ENCODE measurements around the gene DAPK2. TPM values are rescaled to one million over a fixed set of nuclear protein-coding genes. Genes with fewer than 3 reads are reported as not detected.

DAPK2 gene
- total RNA-seq, 1 experiment from 2014 or later: 2.3 TPM

DNA sequence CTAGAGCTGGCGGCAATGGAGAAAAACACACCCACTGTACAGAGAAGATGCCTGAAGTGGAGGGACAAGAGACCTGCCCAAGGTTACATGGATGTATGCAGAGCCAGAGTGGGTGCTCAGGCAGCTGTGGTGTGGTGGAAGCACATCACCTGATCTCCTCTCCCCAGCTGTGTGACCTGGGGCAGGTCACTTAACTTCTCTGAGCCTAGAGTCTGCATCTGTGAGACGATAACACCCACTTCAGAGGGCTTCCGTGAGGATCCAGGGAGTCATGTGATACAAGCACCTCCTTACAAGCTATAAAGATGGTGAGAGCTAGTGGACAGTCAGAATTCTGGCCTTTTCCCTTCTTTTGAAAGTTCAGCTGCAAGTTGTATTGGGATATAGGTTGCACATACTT is 157.5 kb downstream of the DAPK2 start:
- ATAC-seq: no peak
- no peak overlapping the region for H3K27ac Mint-ChIP-seq
- POLR2A ChIA-PET: no interaction called here
- no peaks in the 10 kb centered on the region for H3K36me3 Mint-ChIP-seq
- TF ChIP-seq, protein P1, sequence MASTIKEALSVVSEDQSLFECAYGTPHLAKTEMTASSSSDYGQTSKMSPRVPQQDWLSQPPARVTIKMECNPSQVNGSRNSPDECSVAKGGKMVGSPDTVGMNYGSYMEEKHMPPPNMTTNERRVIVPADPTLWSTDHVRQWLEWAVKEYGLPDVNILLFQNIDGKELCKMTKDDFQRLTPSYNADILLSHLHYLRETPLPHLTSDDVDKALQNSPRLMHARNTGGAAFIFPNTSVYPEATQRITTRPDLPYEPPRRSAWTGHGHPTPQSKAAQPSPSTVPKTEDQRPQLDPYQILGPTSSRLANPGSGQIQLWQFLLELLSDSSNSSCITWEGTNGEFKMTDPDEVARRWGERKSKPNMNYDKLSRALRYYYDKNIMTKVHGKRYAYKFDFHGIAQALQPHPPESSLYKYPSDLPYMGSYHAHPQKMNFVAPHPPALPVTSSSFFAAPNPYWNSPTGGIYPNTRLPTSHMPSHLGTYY (CRISPR knock-in tag; IDR thresholded peaks at IDR 0.05): no peak
- DNase-seq (ENCODE audit: low spot score): no peak
- no peak overlapping the region for H3K4me3 Mint-ChIP-seq
- CTCF ChIA-PET: interaction anchor here (0.7 to 0.8 kb wide), 3 partner anchors 57 to 157 kb away, joined by 3 to 4 read pairs (median 3); partner anchors contain the start of gene DAPK2
- H3K27me3 Mint-ChIP-seq (ENCODE audit: low read depth): no peaks in the 10 kb centered on the region
- no peaks in the 10 kb centered on the region for H3K9me3 Mint-ChIP-seq
- H3K4me1 Mint-ChIP-seq: no peaks in the 10 kb centered on the region

DNA sequence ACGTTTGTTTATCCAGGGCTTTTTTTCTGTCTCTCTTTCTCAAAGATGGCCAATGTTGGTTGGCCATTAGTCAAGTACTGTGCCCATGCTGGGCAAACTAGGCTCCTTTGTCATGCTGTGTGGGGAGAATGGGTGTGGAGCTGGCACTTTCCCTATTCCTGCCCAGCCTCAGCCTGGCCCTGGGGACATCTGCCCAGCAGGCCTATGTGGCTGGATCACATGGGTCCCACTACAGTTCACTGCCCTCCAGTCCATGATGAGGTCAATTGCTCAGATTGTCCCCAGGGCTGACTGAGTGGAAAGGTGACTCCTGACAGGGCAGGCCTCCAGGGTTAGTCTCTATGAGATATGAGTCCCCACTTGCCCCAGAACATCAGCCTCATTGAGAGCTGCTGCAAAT is 158.1 kb downstream of the DAPK2 start:
- CTCF ChIA-PET: interaction anchor here (0.8 to 1.5 kb wide), 2 partner anchors 57 to 158 kb away, joined by 3 to 4 read pairs; partner anchors contain the start of gene DAPK2

DNA sequence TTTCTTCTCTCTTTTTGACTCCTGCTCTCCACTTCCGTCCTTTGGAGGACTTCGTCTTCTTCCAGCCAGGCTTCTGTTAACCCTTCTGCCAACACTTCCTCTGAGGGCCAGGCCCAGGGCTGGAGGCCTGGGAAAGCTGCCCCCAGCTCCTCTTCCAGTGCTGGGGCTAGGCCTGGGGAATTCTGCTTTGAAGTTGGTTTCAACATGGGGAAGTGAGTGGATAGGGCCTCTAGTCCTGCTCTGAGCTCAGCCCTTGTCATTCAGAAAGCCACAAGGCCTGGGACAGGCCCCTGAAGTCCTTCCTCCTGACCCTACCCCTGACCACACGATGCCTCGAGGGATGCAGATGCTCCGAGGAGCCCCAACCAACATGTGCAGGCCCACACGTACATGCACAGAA is 158.7 kb downstream of the DAPK2 start:
- no peak for DNase-seq (ENCODE audit: low spot score)
- ChIA-PET POLR2A (interaction anchor here (0.6 kb wide), 1 partner anchor 16 kb away, joined by 3 read pairs; no protein-coding TSS in a partner anchor), CTCF (interaction anchor here (0.7 to 1.5 kb wide), 2 partner anchors 58 to 135 kb away, joined by 4 to 5 read pairs; no protein-coding TSS in a partner anchor)
- H3K9me3 Mint-ChIP-seq: no peaks in the 10 kb centered on the region
- ATAC-seq: no peak
- H3K4me3 Mint-ChIP-seq: no peak overlapping the region
- H3K27me3 Mint-ChIP-seq (ENCODE audit: low read depth): no peaks in the 10 kb centered on the region
- H3K27ac Mint-ChIP-seq: no peak overlapping the region
- H3K36me3 Mint-ChIP-seq: no peaks in the 10 kb centered on the region
- no peaks in the 10 kb centered on the region for H3K4me1 Mint-ChIP-seq
- TF ChIP-seq, protein P2, sequence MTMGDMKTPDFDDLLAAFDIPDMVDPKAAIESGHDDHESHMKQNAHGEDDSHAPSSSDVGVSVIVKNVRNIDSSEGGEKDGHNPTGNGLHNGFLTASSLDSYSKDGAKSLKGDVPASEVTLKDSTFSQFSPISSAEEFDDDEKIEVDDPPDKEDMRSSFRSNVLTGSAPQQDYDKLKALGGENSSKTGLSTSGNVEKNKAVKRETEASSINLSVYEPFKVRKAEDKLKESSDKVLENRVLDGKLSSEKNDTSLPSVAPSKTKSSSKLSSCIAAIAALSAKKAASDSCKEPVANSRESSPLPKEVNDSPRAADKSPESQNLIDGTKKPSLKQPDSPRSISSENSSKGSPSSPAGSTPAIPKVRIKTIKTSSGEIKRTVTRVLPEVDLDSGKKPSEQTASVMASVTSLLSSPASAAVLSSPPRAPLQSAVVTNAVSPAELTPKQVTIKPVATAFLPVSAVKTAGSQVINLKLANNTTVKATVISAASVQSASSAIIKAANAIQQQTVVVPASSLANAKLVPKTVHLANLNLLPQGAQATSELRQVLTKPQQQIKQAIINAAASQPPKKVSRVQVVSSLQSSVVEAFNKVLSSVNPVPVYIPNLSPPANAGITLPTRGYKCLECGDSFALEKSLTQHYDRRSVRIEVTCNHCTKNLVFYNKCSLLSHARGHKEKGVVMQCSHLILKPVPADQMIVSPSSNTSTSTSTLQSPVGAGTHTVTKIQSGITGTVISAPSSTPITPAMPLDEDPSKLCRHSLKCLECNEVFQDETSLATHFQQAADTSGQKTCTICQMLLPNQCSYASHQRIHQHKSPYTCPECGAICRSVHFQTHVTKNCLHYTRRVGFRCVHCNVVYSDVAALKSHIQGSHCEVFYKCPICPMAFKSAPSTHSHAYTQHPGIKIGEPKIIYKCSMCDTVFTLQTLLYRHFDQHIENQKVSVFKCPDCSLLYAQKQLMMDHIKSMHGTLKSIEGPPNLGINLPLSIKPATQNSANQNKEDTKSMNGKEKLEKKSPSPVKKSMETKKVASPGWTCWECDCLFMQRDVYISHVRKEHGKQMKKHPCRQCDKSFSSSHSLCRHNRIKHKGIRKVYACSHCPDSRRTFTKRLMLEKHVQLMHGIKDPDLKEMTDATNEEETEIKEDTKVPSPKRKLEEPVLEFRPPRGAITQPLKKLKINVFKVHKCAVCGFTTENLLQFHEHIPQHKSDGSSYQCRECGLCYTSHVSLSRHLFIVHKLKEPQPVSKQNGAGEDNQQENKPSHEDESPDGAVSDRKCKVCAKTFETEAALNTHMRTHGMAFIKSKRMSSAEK (CRISPR knock-in tag; IDR thresholded peaks at IDR 0.05; ENCODE audit: borderline replicate concordance): no peak
- TF ChIP-seq, protein P1 (CRISPR knock-in tag; IDR thresholded peaks at IDR 0.05): no peak
- TF ChIP-seq, protein P3, sequence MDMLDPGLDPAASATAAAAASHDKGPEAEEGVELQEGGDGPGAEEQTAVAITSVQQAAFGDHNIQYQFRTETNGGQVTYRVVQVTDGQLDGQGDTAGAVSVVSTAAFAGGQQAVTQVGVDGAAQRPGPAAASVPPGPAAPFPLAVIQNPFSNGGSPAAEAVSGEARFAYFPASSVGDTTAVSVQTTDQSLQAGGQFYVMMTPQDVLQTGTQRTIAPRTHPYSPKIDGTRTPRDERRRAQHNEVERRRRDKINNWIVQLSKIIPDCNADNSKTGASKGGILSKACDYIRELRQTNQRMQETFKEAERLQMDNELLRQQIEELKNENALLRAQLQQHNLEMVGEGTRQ (CRISPR knock-in tag; IDR thresholded peaks at IDR 0.05): no peak
- no peak for TF ChIP-seq TP53 (CRISPR knock-in tag; IDR thresholded peaks at IDR 0.05)
- TF ChIP-seq, protein P4, sequence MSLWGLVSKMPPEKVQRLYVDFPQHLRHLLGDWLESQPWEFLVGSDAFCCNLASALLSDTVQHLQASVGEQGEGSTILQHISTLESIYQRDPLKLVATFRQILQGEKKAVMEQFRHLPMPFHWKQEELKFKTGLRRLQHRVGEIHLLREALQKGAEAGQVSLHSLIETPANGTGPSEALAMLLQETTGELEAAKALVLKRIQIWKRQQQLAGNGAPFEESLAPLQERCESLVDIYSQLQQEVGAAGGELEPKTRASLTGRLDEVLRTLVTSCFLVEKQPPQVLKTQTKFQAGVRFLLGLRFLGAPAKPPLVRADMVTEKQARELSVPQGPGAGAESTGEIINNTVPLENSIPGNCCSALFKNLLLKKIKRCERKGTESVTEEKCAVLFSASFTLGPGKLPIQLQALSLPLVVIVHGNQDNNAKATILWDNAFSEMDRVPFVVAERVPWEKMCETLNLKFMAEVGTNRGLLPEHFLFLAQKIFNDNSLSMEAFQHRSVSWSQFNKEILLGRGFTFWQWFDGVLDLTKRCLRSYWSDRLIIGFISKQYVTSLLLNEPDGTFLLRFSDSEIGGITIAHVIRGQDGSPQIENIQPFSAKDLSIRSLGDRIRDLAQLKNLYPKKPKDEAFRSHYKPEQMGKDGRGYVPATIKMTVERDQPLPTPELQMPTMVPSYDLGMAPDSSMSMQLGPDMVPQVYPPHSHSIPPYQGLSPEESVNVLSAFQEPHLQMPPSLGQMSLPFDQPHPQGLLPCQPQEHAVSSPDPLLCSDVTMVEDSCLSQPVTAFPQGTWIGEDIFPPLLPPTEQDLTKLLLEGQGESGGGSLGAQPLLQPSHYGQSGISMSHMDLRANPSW (CRISPR knock-in tag; conservative IDR thresholded peaks at IDR 0.05; ENCODE audit: low read depth): no peak

More for the DNA sequence above, 158.1 kb downstream of the DAPK2 start:
- H3K9me3 Mint-ChIP-seq: no peaks in the 10 kb centered on the region
- no peak overlapping the region for H3K27ac Mint-ChIP-seq
- H3K27me3 Mint-ChIP-seq (ENCODE audit: low read depth): no peaks in the 10 kb centered on the region
- POLR2A ChIA-PET: no interaction called here
- H3K36me3 Mint-ChIP-seq: no peaks in the 10 kb centered on the region
- no peak overlapping the region for H3K4me3 Mint-ChIP-seq
- TF ChIP-seq, protein P5, sequence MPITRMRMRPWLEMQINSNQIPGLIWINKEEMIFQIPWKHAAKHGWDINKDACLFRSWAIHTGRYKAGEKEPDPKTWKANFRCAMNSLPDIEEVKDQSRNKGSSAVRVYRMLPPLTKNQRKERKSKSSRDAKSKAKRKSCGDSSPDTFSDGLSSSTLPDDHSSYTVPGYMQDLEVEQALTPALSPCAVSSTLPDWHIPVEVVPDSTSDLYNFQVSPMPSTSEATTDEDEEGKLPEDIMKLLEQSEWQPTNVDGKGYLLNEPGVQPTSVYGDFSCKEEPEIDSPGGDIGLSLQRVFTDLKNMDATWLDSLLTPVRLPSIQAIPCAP (CRISPR knock-in tag; IDR thresholded peaks at IDR 0.05): no peak
- no peak for TF ChIP-seq HMGA2 (CRISPR knock-in tag; IDR thresholded peaks at IDR 0.05)
- TF ChIP-seq, protein P6, sequence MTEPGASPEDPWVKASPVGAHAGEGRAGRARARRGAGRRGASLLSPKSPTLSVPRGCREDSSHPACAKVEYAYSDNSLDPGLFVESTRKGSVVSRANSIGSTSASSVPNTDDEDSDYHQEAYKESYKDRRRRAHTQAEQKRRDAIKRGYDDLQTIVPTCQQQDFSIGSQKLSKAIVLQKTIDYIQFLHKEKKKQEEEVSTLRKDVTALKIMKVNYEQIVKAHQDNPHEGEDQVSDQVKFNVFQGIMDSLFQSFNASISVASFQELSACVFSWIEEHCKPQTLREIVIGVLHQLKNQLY (CRISPR knock-in tag; IDR thresholded peaks at IDR 0.05): no peak
- no peak for TF ChIP-seq KAT7 (CRISPR knock-in tag; IDR thresholded peaks at IDR 0.05; ENCODE audit: borderline replicate concordance)
- TF ChIP-seq, protein P7, sequence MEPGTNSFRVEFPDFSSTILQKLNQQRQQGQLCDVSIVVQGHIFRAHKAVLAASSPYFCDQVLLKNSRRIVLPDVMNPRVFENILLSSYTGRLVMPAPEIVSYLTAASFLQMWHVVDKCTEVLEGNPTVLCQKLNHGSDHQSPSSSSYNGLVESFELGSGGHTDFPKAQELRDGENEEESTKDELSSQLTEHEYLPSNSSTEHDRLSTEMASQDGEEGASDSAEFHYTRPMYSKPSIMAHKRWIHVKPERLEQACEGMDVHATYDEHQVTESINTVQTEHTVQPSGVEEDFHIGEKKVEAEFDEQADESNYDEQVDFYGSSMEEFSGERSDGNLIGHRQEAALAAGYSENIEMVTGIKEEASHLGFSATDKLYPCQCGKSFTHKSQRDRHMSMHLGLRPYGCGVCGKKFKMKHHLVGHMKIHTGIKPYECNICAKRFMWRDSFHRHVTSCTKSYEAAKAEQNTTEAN (CRISPR knock-in tag; IDR thresholded peaks at IDR 0.05): no peak
- TF ChIP-seq TEAD4 (CRISPR knock-in tag; IDR thresholded peaks at IDR 0.05): no peak
- TF ChIP-seq, protein P8, sequence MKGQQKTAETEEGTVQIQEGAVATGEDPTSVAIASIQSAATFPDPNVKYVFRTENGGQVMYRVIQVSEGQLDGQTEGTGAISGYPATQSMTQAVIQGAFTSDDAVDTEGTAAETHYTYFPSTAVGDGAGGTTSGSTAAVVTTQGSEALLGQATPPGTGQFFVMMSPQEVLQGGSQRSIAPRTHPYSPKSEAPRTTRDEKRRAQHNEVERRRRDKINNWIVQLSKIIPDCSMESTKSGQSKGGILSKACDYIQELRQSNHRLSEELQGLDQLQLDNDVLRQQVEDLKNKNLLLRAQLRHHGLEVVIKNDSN (CRISPR knock-in tag; IDR thresholded peaks at IDR 0.05): no peak
- TF ChIP-seq TP53 (CRISPR knock-in tag; IDR thresholded peaks at IDR 0.05): no peak
- no peak for TF ChIP-seq ZNF671 (CRISPR knock-in tag; IDR thresholded peaks at IDR 0.05)
- no peak for TF ChIP-seq GTF2I (CRISPR knock-in tag; conservative IDR thresholded peaks at IDR 0.05)
- no peak for TF ChIP-seq GABPB1 (CRISPR knock-in tag; IDR thresholded peaks at IDR 0.05)
- no peak for TF ChIP-seq RORB (CRISPR knock-in tag; IDR thresholded peaks at IDR 0.05)
- no peak for DNase-seq (ENCODE audit: low spot score)
- H3K4me1 Mint-ChIP-seq: no peaks in the 10 kb centered on the region
- no peak for ATAC-seq

All from WTC11 (cell line).